CD8-positive, alpha-beta memory T cell (primary cell): ENCODE results near the gene UBTD1. TPM values are rescaled to one million over a fixed set of nuclear protein-coding genes. Genes with fewer than 3 reads are reported as not detected.
"Not testable (repeated sequence)": the region's sequence is repeated elsewhere in the genome, so short reads cannot be mapped to it uniquely, and the experiment has no call there.

Experiments
- CTCF ChIA-PET: fragments of 350-600 bp; sonication (Branson Sonifier 250); formaldehyde crosslinking; loops from one replicate; lab custom pipeline; 2021; ENCODE audit warnings: antibody characterized with exemption; lab: Charles Lee
- POLR2A ChIA-PET: fragments of 350-600 bp; sonication (Branson Sonifier 250); formaldehyde crosslinking; loops from one replicate; lab custom pipeline; 2021; ENCODE audit warnings: antibody characterized with exemption; lab: Charles Lee
- DNase-seq, 5 donors: peaks; one replicate each; pipeline versions ENCODE4 v3.0.0 to v3.0.0-alpha.2; 2020 to 2022; ENCODE audit warnings: mixed read lengths in 1 of 5
- H3K27ac ChIP-seq: one replicate; pipeline ENCODE4 v1.7.0; 2013; ENCODE audit warnings: low read depth, mild to moderate bottlenecking, low read length, moderate library complexity
- H3K27me3 ChIP-seq: 2 replicates; pipeline ENCODE4 v1.7.0; 2013; ENCODE audit warnings: low read length, mild to moderate bottlenecking; ENCODE audit not compliant: insufficient read depth, poor library complexity, severe bottlenecking
- H3K36me3 ChIP-seq: 2 replicates; pipeline ENCODE4 v1.7.0; 2013; ENCODE audit warnings: mild to moderate bottlenecking, low read length, moderate library complexity; ENCODE audit not compliant: insufficient read depth
- H3K4me1 ChIP-seq: 2 replicates; pipeline ENCODE4 v1.7.0; 2013; ENCODE audit warnings: mild to moderate bottlenecking, low read length, moderate library complexity; ENCODE audit not compliant: insufficient read depth
- H3K4me3 ChIP-seq: 2 replicates; pipeline ENCODE4 v1.7.0; 2013; ENCODE audit warnings: mild to moderate bottlenecking, low read length
- H3K9me3 ChIP-seq: 2 replicates; pipeline ENCODE4 v1.7.0; 2013; ENCODE audit warnings: mild to moderate bottlenecking, low read length
- H3K27ac Mint-ChIP-seq, 8 donors: one replicate each; pipeline ENCODE4 v1.8.0; 2020 to 2021; ENCODE audit warnings: mixed read lengths in 8 of 8, mild to moderate bottlenecking in 6 of 8, inconsistent platforms in 3 of 8, moderate library complexity in 3 of 8
- H3K27me3 Mint-ChIP-seq, 2 donors: one replicate each; pipeline ENCODE4 v1.8.0; 2020 to 2021; ENCODE audit warnings: mixed read lengths in 2 of 2, mild to moderate bottlenecking in 1 of 2, moderate library complexity in 1 of 2
- H3K36me3 Mint-ChIP-seq, 3 donors: one replicate each; pipeline ENCODE4 v1.8.0; 2020 to 2021; ENCODE audit warnings: mixed read lengths in 3 of 3, inconsistent platforms in 1 of 3, mild to moderate bottlenecking in 1 of 3
- H3K4me1 Mint-ChIP-seq, 3 donors: one replicate each; pipeline ENCODE4 v1.8.0; 2020 to 2021; ENCODE audit warnings: mixed read lengths in 3 of 3, inconsistent platforms in 1 of 3, mild to moderate bottlenecking in 1 of 3
- H3K4me3 Mint-ChIP-seq, 7 donors: one replicate each; pipeline ENCODE4 v1.8.0; 2020 to 2021; ENCODE audit warnings: mixed read lengths in 7 of 7, mild to moderate bottlenecking in 6 of 7, moderate library complexity in 4 of 7, inconsistent platforms in 2 of 7
- H3K9me3 Mint-ChIP-seq, 5 donors: one replicate each; pipeline ENCODE4 v1.8.0; 2020 to 2022; ENCODE audit warnings: mixed read lengths in 5 of 5, mild to moderate bottlenecking in 3 of 5, moderate library complexity in 2 of 5, inconsistent platforms in 1 of 5
- polyA plus RNA-seq: library from polyadenylated mRNA; unstranded; fragments of 300-500 nt; fragmentation: Illumina TruSeq; gene quantifications from one replicate; pipeline ENCODE4 v1.2.3, GENCODE V29; 2021
- total RNA-seq, 2 experiments: library from RNA; stranded (reverse); gene quantifications; one replicate each; pipeline ENCODE4 v1.2.3, GENCODE V29; 2021

Gene UBTD1
- total and polyA plus RNA-seq, 3 experiments from 2014 or later = 1.9 to 2.6 (median 2.0) TPM

DNA sequence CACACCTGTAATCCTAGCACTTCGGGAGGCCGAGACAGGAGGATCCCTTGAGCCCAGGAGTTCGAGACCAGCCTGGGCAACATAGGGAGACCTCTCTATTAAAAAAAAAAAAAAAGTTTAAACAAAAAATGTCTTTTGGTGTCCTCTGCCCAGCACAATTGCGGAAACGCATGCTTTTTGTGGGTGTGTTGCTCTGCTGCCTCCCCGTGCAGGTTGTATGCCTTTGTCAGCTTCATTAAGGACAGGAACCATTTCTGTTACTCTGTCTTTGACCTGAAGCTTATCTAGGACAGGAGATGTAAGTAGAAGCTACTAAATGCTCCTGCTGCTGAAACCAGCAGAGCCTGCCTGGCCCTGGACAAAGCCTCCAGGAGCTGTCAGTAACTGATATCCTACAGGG lies 52.5 kb downstream of the UBTD1 start:
- Histone ChIP-seq H3K27me3 (no peaks in the 10 kb centered on the region), H3K4me1 (no peaks in the 10 kb centered on the region), H3K9me3 (no peaks in the 10 kb centered on the region), H3K27ac (no peak overlapping the region), H3K4me3 (no peak overlapping the region), H3K36me3 (no peaks in the 10 kb centered on the region)
- Mint-ChIP-seq H3K27ac (no peak overlapping the region), H3K4me1 (no peaks in the 10 kb centered on the region), H3K4me3 (no peak overlapping the region), H3K27me3 (no peaks in the 10 kb centered on the region), H3K36me3 (no peaks in the 10 kb centered on the region), H3K9me3 (peaks cover 0 to 6% (median 0%) of the 10 kb centered on the region in 5 donors)
- POLR2A ChIA-PET = no interaction called here
- CTCF ChIA-PET = interaction anchor here (3.8 kb wide), 1 partner anchor 86 kb away, joined by 24 read pairs; no protein-coding TSS in a partner anchor
- DNase-seq = no peak

DNA sequence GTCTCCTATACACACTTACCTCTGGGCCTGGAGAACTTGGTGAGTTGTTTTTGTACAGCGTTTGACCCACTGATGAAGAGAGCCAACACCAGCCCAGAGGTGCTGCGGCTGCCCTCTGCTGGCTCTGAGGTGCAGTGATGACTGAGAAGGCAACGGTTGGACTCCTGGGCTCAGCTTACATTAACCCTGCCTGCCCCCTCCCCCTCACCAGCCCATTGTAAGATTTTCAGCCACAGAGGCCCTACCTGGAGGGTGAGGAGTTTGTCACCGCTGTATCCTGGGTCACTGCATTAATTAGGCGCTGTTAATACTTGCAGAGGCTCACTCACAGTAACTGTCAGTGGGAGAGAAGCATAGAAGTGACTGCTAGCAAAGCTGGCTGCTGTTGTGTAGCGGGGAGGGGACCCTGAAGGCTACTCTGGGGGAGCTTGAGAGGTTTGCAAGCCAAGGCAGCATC lies 54.9 kb downstream of the UBTD1 start:
- ChIA-PET POLR2A (no interaction called here), CTCF (interaction anchor here (0.7 to 3.8 kb wide), 11 partner anchors 12 to 144 kb away, joined by 3 to 24 read pairs (median 4); no protein-coding TSS in a partner anchor)
- Mint-ChIP-seq H3K9me3 (peaks cover 0 to 6% (median 0%) of the 10 kb centered on the region in 5 donors), H3K27me3 (no peaks in the 10 kb centered on the region), H3K27ac (no peak overlapping the region), H3K4me1 (no peaks in the 10 kb centered on the region), H3K36me3 (no peaks in the 10 kb centered on the region), H3K4me3 (no peak overlapping the region)
- no peaks in the 10 kb centered on the region for H3K27me3 ChIP-seq
- no peaks in the 10 kb centered on the region for H3K36me3 ChIP-seq
- no peak overlapping the region for H3K27ac ChIP-seq
- peak; percentile 14 to 67 (median 20) for DNase-seq
- no peak overlapping the region for H3K4me3 ChIP-seq
- no peaks in the 10 kb centered on the region for H3K4me1 ChIP-seq
- no peaks in the 10 kb centered on the region for H3K9me3 ChIP-seq

DNA sequence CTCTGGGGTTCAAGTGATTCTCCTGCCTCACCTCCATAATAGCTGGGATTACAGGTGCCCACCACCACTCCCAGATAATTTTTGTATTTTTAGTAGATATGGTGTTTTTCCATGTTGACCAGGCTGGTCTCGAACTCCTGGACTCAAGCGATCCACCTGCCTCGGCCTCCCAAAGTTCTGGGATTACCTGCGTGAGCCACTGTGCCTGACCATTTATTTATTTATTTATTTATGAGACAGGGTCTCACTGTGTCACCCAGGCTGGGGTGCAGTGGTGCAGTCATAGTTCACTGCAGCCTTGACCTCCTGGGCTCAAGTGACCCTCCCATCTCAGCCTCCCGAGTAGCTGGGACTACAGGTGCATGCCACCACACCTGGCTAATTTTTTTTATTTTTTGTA lies 55.6 kb downstream of the UBTD1 start:
- CTCF ChIA-PET = interaction anchor here (0.6 to 3.8 kb wide), 10 partner anchors 8 to 142 kb away, joined by 3 to 24 read pairs (median 4); no protein-coding TSS in a partner anchor
- POLR2A ChIA-PET = not testable (repeated sequence)

DNA sequence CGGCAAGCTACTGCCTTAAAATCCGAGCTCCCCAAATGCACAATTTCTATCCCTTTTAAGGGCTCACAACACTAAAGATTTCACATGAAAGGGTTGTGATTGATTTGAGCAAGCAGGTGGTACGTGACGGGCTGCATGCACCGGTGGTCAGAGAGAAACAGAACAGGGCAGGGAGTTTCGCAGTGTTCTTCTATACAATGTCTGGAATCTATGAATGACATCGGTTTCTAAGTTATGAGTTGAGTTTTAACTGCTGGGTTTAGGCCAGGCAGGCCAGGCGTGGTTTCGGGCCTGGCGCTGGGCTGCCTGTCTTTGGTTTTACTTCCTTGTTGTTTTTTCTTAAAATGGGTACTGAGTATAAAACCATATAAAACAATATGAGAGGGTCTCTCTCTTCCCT lies 56.8 kb downstream of the UBTD1 start:
- H3K9me3 ChIP-seq, H3K27ac ChIP-seq, H3K36me3 Mint-ChIP-seq, H3K9me3 Mint-ChIP-seq, H3K36me3 ChIP-seq, DNase-seq, H3K27me3 ChIP-seq, H3K4me1 ChIP-seq, H3K4me3 Mint-ChIP-seq, H3K4me3 ChIP-seq, POLR2A ChIA-PET, H3K27ac Mint-ChIP-seq, H3K4me1 Mint-ChIP-seq, H3K27me3 Mint-ChIP-seq: not testable (repeated sequence)
- CTCF ChIA-PET = interaction anchor here (1.9 kb wide), 1 partner anchor 143 kb away, joined by 7 read pairs; no protein-coding TSS in a partner anchor

More for the DNA sequence above, 55.6 kb downstream of the UBTD1 start:
- not testable (repeated sequence) for H3K27me3 ChIP-seq, H3K4me1 Mint-ChIP-seq, DNase-seq, H3K36me3 ChIP-seq, H3K27me3 Mint-ChIP-seq, H3K27ac ChIP-seq, H3K4me3 ChIP-seq, H3K27ac Mint-ChIP-seq, H3K9me3 Mint-ChIP-seq, H3K4me3 Mint-ChIP-seq, H3K36me3 Mint-ChIP-seq, H3K4me1 ChIP-seq, H3K9me3 ChIP-seq

DNA sequence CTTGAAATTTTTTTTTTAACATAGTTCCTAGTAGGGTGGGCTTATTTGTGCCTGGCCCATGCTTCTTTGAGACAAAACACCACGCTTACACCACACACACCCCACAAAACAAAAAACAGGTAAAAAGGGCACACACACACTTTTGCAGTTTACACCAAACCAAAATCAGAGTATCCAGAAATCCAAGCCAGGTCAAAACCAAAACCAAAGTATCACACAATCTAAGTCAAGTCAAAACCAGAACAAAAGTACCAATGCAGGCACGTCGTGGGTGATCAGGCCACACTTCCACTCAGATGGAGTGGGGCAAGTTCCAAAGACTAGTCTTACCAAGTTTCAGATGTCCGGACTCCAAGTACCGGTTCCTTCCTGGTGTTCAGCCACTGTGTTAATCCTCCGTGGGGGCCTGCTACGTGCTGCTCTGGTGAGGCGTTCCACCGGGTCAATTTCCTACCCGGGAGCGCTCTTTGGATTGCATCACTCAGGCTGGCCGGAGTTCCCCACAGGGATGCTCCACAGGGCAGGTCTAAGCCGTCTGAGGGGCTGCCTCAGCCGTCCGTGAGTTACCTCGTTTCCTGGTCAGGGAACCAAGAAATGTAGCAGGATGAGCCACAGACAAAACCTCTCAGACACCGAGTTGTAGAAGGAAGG lies 62.1 kb downstream of the UBTD1 start:
- H3K27ac Mint-ChIP-seq, H3K4me1 ChIP-seq, H3K27ac ChIP-seq, POLR2A ChIA-PET, H3K36me3 Mint-ChIP-seq, H3K9me3 ChIP-seq, H3K4me1 Mint-ChIP-seq, DNase-seq, CTCF ChIA-PET, H3K4me3 Mint-ChIP-seq, H3K4me3 ChIP-seq, H3K27me3 Mint-ChIP-seq, H3K9me3 Mint-ChIP-seq, H3K36me3 ChIP-seq, H3K27me3 ChIP-seq: not testable (repeated sequence)

DNA sequence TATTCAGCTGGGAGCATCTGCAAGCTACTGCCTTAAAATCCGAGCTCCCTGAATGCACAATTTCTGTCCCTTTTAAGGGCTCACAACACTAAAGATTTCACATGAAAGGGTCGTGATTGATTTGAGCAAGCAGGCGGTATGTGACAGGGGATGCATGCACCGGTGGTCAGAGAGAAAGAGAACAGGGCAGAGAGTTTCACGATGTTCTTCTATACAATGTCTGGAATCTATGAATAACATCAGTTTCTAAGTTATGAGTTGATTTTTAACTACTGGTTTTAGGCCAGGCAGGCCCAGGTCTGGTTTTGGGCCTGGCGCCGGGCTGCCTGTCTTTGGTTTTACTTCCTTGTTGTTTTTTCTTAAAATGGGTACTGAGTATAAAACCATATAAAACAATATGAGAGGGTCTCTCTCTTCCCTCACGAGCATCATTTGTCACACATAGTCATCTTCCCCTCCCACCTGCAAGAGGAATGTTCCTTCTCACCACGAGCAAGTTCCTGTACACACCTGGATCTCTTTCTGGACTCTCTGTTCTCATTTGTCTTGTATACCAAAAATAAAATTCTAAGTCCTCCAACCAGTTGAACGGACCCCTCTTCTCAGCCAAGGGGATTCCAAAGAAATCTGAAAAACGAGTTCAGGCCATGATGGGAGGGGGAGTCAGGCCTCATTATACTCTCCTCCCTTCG lies 62.8 kb downstream of the UBTD1 start:
- H3K36me3 ChIP-seq, H3K4me1 Mint-ChIP-seq, POLR2A ChIA-PET, H3K27me3 Mint-ChIP-seq, H3K27ac ChIP-seq, CTCF ChIA-PET, H3K27me3 ChIP-seq, H3K36me3 Mint-ChIP-seq, H3K4me1 ChIP-seq, H3K9me3 ChIP-seq, H3K4me3 Mint-ChIP-seq, DNase-seq, H3K9me3 Mint-ChIP-seq, H3K4me3 ChIP-seq: not testable (repeated sequence)
- H3K27ac Mint-ChIP-seq = peak overlapping the region in 1 of 8 donors; percentile 85

DNA sequence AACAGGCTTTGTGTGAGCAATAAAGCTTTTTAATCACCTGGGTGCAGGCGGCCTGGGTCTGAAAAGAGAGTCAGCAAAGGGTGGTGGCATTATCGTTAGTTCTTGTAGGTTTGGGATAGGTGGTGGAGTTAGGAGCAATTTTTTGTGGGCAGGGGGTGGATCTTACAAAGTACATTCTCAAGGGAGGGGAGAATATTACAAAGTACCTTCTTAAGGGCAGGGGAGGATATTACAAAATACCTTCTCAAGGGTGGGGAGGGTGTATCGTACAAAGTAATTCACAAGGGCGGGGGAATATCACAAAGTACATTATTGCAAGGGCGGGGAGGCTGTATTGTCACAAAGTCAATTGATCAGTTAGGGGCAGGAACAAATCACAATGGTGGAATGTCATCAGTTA lies 63.6 kb downstream of the UBTD1 start:
- H3K27ac Mint-ChIP-seq, POLR2A ChIA-PET, H3K9me3 ChIP-seq, H3K9me3 Mint-ChIP-seq, H3K4me1 ChIP-seq, DNase-seq, CTCF ChIA-PET, H3K27me3 Mint-ChIP-seq, H3K36me3 Mint-ChIP-seq, H3K36me3 ChIP-seq, H3K4me1 Mint-ChIP-seq, H3K4me3 Mint-ChIP-seq, H3K27me3 ChIP-seq, H3K27ac ChIP-seq, H3K4me3 ChIP-seq: not testable (repeated sequence)

DNA sequence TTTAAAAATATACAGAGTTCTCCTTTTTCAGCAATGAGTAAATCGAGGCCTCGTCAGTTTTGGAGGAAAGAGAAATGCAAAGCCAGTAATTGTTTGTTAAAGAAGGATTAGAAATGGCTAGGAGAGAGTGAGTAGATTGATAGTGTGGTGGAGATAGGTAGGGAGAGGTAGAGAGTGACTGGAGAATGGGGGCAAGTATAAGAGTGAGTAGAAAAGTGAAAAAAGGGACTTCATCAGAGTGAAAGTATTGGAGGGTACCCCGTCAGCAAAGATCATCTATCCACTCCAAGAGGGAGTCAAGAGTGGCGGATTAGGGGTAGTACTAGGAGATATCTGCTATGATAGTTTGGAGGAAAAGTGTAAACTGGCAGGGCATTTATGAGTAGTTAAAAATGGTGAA lies 64.6 kb downstream of the UBTD1 start:
- Histone ChIP-seq H3K27me3 (no peaks in the 10 kb centered on the region), H3K36me3 (no peaks in the 10 kb centered on the region), H3K27ac (no peak overlapping the region), H3K9me3 (no peaks in the 10 kb centered on the region), H3K4me1 (no peaks in the 10 kb centered on the region), H3K4me3 (no peak overlapping the region)
- POLR2A ChIA-PET = no interaction called here
- Mint-ChIP-seq H3K9me3 (no peaks in the 10 kb centered on the region), H3K27ac (no peak overlapping the region), H3K27me3 (no peaks in the 10 kb centered on the region), H3K4me1 (no peaks in the 10 kb centered on the region), H3K36me3 (no peaks in the 10 kb centered on the region), H3K4me3 (no peak overlapping the region)
- DNase-seq = no peak
- CTCF ChIA-PET = no interaction called here
